Measurements from ENCODE around the gene DCAF12.

DCAF12 gene

GRCh38 chr9:34072868-34073590 lies 53.5 kb downstream of the DCAF12 start:
- TF ChIP-seq JUND (IDR thresholded peaks at IDR 0.05; ENCODE audit: low read depth): no peak
- in situ Hi-C loops (cut with HindIII; ENCODE audit: low pct_unique_long_range_greater_than_20kb, low sequenced_read_pairs): no loop called here
- peak in 1 of 2 experiments; percentile 21 for DNase-seq (ENCODE audit: low read depth in 1 of 2, low spot score in 1 of 2)

GRCh38 chr9:34072410-34072809 lies 54.1 kb downstream of the DCAF12 start:
- TF ChIP-seq JUND (IDR thresholded peaks at IDR 0.05; ENCODE audit: low read depth): no peak
- in situ Hi-C loops (cut with HindIII; ENCODE audit: low pct_unique_long_range_greater_than_20kb, low sequenced_read_pairs): no loop called here
- peak; percentile 35 to 91 for DNase-seq (ENCODE audit: low read depth in 1 of 2, low spot score in 1 of 2)

- no peak for TF ChIP-seq JUND (IDR thresholded peaks at IDR 0.05; ENCODE audit: low read depth)
- no peak for DNase-seq (ENCODE audit: low read depth in 1 of 2, low spot score in 1 of 2)
- in situ Hi-C loops (cut with HindIII; ENCODE audit: low pct_unique_long_range_greater_than_20kb, low sequenced_read_pairs): no loop called here
These were observed 55.7 kb downstream of the DCAF12 start for GRCh38 chr9:34070606-34071324.

- DNase-seq (ENCODE audit: low read depth in 1 of 2, low spot score in 1 of 2): no peak
- in situ Hi-C loops (cut with HindIII; ENCODE audit: low pct_unique_long_range_greater_than_20kb, low sequenced_read_pairs): no loop called here
- no peak for TF ChIP-seq JUND (IDR thresholded peaks at IDR 0.05; ENCODE audit: low read depth)
These were observed 56.7 kb downstream of the DCAF12 start for GRCh38 chr9:34069831-34070230.

- in situ Hi-C loops (cut with HindIII; ENCODE audit: low pct_unique_long_range_greater_than_20kb, low sequenced_read_pairs): no loop called here
- no peak for TF ChIP-seq JUND (IDR thresholded peaks at IDR 0.05; ENCODE audit: low read depth)
- no peak for DNase-seq (ENCODE audit: low read depth in 1 of 2, low spot score in 1 of 2)
These were observed 61.0 kb downstream of the DCAF12 start for GRCh38 chr9:34065541-34065940.

GRCh38 chr9:34059954-34060353 lies 66.5 kb downstream of the DCAF12 start:
- DNase-seq (ENCODE audit: low read depth in 1 of 2, low spot score in 1 of 2): no peak
- in situ Hi-C loops (cut with HindIII; ENCODE audit: low pct_unique_long_range_greater_than_20kb, low sequenced_read_pairs): no loop called here
- TF ChIP-seq JUND (IDR thresholded peaks at IDR 0.05; ENCODE audit: low read depth): no peak

GRCh38 chr9:34059281-34059680 lies 67.2 kb downstream of the DCAF12 start:
- in situ Hi-C loops (cut with HindIII; ENCODE audit: low pct_unique_long_range_greater_than_20kb, low sequenced_read_pairs): no loop called here
- no peak for TF ChIP-seq JUND (IDR thresholded peaks at IDR 0.05; ENCODE audit: low read depth)

GRCh38 chr9:34049630-34050384 lies 76.7 kb downstream of the DCAF12 start:
- DNase-seq (ENCODE audit: low read depth in 1 of 2, low spot score in 1 of 2): no peak
- TF ChIP-seq JUND (IDR thresholded peaks at IDR 0.05; ENCODE audit: low read depth): no peak
- in situ Hi-C loops (cut with HindIII; ENCODE audit: low pct_unique_long_range_greater_than_20kb, low sequenced_read_pairs): no loop called here

More at GRCh38 chr9:34059281-34059680, 67.2 kb downstream of the DCAF12 start:
- no peak for DNase-seq (ENCODE audit: low read depth in 1 of 2, low spot score in 1 of 2)

- TF ChIP-seq JUND (IDR thresholded peaks at IDR 0.05; ENCODE audit: low read depth): no peak
- in situ Hi-C loops (cut with HindIII; ENCODE audit: low pct_unique_long_range_greater_than_20kb, low sequenced_read_pairs): no loop called here
- DNase-seq (ENCODE audit: low read depth in 1 of 2, low spot score in 1 of 2): peak; percentile 83 to 96
These were observed 77.5 kb downstream of the DCAF12 start, which contains the start of gene UBAP2 for GRCh38 chr9:34048727-34049629. Gene UBAP2, minus strand, starts transcription at chr9:34048887. Its CDS starts 31,739 bp downstream, at chr9:34017148.

- no peak for TF ChIP-seq JUND (IDR thresholded peaks at IDR 0.05; ENCODE audit: low read depth)
- peak in 1 of 2 experiments; percentile 20 for DNase-seq (ENCODE audit: low read depth in 1 of 2, low spot score in 1 of 2)
- in situ Hi-C loops (cut with HindIII; ENCODE audit: low pct_unique_long_range_greater_than_20kb, low sequenced_read_pairs): no loop called here
These were observed 78.4 kb downstream of the DCAF12 start for GRCh38 chr9:34047864-34048726.

- peak; percentile 23 to 53 for DNase-seq (ENCODE audit: low read depth in 1 of 2, low spot score in 1 of 2)
- in situ Hi-C loops (cut with HindIII; ENCODE audit: low pct_unique_long_range_greater_than_20kb, low sequenced_read_pairs): no loop called here
- TF ChIP-seq JUND (IDR thresholded peaks at IDR 0.05; ENCODE audit: low read depth): no peak
These were observed 79.6 kb downstream of the DCAF12 start for GRCh38 chr9:34046784-34047379.

Data from T47D (cell line).